ENCODE measurements around the gene IFIT1.
"Not testable (repeated sequence)": the region's sequence is repeated elsewhere in the genome, so short reads cannot be mapped to it uniquely, and the experiment has no call there.

IFIT1 gene

DNA sequence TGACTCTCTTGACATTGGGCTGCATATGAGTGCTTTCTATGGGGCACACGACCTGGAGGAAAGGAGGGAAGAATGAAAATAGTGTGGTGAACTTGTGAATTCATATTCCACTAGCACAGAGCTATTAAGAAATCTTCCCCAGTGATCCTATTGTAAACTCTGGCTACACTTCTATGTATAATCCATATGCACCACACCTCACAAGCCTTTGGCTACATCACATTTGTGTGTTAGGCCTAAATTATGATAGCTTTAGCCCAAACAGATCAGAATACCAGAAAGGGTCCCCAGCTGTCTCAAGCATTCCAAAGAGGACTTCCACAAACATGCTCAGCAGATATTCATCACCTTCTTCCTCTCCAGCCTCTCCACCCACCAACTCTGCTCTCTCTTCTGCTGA, 24.3 kb upstream of the IFIT1 start:
- FAIRE-seq, result no peak

DNA sequence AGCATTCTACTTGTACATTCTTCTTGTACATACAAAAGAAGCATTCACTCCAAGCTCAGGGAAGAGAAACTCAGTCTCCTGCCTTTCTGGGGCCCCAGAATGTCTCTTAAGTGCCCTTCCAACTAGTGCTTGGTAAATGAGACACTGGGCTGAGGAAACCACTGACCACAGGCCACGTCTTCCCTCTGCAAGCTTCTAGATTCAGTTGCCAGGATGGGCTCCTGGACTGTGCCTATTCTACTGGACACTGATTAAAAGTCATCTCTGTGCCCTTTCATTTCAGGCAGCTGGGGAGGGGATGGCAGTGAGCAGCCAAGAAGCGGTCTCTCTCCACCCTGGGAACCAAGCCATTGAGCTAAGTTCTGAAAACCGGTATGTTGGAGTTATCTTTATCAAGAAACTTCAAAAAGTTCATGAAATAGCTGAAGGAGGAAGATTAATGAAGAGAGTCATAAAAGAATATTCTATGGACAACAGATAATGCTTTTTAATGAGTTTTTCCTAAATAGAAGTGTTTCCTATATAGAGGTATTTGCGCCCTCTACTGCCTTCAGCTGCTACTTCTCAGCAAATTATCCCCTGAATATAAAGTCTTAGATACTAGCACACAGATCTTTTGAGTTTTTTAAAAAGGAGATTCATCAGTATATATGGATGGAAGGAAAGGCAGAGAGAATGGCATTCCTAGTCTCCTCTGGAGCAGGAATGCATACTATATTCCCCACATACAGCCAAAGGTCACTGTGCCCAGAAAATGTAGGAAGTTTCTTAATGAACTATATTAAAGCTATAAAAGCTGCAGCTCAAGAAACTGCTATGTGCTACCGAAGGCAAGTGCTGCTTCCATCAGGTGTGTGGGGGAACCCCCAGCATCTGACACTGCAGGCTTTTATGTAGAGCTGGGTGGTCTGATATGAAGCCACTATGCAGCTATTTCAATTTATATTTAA, 23.0 kb upstream of the IFIT1 start:
- no peak for FAIRE-seq

GRCh38 chr10:89371079-89371478, 21.3 kb upstream of the IFIT1 start:
- FAIRE-seq, result no peak

DNA sequence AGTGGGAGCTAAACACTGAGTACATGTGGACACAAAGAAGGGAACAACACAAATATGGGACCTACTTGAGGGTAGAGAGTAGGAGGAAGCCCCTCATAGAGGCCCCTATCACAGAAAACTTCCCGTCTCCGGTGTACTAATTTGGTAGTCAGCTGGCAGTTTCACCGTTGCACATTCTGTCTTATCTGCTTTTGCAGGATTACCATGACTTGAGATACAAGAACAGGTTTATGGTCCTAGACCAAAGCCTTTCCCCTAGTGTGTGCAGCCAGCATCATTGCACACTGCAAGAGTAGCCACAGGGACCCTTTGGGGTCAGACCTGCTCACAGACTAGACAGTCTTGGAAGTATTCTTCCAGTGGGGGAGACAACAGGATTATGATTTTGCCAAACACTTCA, 20.4 kb upstream of the IFIT1 start:
- no peak for FAIRE-seq

GRCh38 chr10:89373916-89374711, 18.3 kb upstream of the IFIT1 start:
- FAIRE-seq, result no peak

- no peak for FAIRE-seq
Observed at GRCh38 chr10:89374713-89375141, 17.7 kb upstream of the IFIT1 start.

DNA sequence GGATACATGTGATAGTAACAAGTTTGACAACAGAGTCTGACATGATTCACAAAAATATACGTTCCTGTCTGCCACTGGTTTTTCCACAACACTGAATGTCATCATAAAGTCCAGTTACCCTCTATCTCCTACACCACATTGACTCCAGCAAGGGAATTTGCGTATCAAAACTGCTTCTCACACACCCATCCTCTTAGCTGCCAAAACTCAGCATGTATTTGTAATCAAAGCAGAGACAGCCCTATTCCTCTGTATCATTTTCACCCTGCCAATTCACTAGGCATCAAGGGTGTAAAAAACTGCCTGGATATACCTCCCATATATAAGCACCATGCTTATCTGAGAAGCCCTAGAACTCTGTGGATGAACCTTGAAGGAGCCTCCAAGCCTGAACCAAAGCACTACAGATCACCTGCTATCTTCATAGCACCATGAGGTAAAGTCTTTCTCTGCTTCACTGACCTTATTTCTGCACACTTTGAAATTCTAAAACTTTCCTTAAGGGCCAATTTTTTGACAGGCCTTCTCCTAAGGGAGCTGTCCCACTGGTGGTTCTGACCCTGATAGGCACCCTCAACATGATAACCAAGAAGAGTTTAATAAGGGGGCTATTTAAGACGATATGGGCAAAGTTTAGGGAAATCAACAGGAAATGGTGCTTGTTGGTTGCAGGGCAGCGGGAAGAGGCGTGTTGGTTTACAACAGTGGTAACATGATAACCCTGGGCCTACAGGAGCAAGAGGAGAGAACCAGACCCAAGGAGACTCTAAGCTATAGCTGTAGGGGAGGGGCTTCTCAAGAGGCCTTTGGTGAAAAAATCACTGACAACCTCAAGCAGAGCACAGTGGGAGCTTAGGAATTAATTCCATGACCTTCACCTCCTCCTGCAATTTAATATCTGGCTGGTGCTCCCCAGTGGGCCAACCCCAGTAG, 14.5 kb upstream of the IFIT1 start, which contains the start of gene IFIT1B:
IFIT1B (plus strand) TSS at position 352 of the 933 bp plus-strand sequence; CDS start at position 432, 80 bp downstream.
- no peak for FAIRE-seq

DNA sequence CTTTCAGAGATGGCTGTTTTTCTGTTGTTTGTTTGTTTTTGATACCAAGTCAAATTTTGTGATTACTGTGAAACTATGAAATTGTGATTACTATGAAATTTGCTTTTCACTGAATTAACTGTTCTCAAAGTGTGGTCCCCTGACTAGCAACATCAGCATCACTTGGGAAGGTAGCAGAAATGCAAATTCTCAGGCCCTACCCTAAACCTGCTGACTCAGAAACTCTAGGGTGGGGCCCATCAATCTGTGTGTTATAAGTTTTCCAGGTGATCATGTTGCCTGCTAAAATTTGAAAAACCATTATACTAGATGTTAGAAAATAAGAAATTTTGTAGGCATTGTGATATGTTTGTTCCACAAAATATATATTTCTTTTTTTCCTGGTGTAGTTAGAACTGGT, 13.3 kb upstream of the IFIT1 start:
- no peak for FAIRE-seq

- no peak for FAIRE-seq
Observed at GRCh38 chr10:89382757-89383156, 9.7 kb upstream of the IFIT1 start.

GRCh38 chr10:89384474-89385340, 7.7 kb upstream of the IFIT1 start:
- no peak for FAIRE-seq

DNA sequence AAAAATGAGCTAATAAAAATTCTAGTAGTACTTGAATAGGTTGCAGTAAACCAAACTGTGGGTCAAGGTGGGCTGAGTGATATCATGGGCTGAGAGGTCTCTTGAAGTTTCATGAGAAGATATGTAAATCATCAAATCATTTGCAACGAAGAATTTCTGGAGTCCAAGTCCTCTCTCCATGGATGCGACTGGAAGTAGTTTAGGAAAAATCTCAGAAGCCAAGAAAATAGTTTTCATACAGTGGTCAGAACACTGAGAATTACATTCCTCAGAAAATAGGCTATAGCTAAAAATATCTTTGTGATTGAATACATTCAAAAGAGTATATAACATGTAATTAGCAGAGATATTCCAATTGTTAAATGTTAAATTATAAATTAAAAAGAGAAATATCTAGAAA, 3.6 kb upstream of the IFIT1 start:
- no peak for FAIRE-seq

GRCh38 chr10:89389254-89389653, 3.2 kb upstream of the IFIT1 start:
- FAIRE-seq, result no peak

GRCh38 chr10:89390476-89391225, 1.8 kb upstream of the IFIT1 start:
- FAIRE-seq, result no peak

GRCh38 chr10:89391226-89391576, 1.2 kb upstream of the IFIT1 start:
- FAIRE-seq, result not testable (repeated sequence)

DNA sequence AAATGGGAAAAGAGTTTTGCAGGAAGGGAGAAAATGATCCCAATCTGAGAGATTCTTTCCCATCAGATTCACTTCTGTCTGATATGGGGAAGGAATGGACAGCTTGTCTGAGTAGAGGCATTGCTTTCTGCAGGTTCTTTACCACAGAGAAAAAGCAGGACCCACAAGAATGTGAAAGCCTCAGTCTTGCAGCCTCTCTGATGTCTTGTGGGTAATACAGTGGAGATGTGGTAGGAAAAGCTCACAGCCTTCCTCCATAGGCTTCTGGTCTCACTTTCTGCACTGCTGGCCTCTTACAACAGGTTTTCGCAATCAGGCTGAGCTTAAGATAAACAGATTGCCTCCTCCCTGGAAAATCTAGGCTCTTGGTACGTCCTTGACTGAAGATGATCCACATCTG, 551 bp downstream of the IFIT1 start:
- FAIRE-seq, result no peak

GRCh38 chr10:89393898-89394297, 1.5 kb downstream of the IFIT1 start:
- FAIRE-seq, result no peak

DNA sequence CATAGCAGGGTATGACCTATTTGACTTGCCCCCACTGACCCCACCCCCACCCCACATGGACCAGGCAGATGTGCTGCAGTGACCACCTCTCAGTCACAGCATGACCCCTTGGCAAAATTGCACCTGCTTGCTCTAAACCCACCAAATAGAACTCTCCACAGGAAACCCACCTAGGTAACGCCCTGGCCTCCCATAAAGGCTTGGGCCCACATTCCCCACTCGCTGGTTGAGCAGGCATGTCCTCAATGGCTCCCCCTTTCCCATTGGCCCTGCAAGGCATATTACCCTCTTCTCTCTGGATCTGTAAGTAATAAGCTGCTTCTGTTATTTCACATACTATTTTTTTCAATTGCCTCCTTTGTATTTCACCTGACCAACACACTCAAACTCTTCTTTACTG, 2.7 kb downstream of the IFIT1 start:
- no peak for FAIRE-seq

- no peak for FAIRE-seq
Observed at GRCh38 chr10:89398003-89398749, 5.8 kb downstream of the IFIT1 start.

DNA sequence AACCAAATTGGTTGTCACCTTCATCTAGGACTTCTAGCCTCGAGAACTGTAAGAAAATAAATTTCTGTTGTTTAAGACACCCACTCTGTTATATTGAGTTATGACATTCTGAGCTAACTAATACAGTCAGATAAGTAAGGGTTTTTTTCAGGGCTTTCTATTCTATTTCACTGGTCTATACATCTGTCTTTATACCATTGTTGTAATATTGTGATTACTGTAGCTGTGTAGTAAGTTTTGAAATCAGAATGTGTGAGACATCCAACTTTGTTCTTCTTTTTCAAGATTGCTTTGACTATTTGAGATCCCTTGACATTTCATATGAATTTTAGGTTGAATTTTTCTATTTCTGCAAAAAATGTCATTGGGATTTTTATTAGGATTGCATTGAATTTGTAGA, 7.5 kb downstream of the IFIT1 start:
- no peak for FAIRE-seq

DNA sequence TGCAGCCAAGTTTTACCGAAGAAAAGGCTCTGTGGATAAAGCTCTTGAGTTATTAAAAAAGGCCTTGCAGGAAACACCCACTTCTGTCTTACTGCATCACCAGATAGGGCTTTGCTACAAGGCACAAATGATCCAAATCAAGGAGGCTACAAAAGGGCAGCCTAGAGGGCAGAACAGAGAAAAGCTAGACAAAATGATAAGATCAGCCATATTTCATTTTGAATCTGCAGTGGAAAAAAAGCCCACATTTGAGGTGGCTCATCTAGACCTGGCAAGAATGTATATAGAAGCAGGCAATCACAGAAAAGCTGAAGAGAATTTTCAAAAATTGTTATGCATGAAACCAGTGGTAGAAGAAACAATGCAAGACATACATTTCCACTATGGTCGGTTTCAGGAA, 10.6 kb downstream of the IFIT1 start:
- no peak for FAIRE-seq
